Activated T-helper 1 cell treated with anti-CD3 and anti-CD28 coated beads, Interleukin-12 subunit alpha, Interleukin-12 subunit beta, Interleukin-2, Interleukin-4 antibody, amounts not matched to agents 30 ng/mL and 10 ng/mL and 1 ng/mL, durations not matched to agents 14 hours and 24 hours and 36 hours (primary cell): ENCODE results near the gene CLCA1. TPM values are rescaled to one million over a fixed set of nuclear protein-coding genes. Genes with fewer than 3 reads are reported as not detected.

Source experiments
- DNase-seq: peaks from one replicate; pipeline ENCODE4 v3.0.0; 2021; ENCODE audit warnings: low spot score
- H3K27ac Mint-ChIP-seq: one replicate; pipeline ENCODE4 v1.8.0; 2021; ENCODE audit warnings: mild to moderate bottlenecking, mixed read lengths
- H3K27me3 Mint-ChIP-seq: one replicate; pipeline ENCODE4 v1.8.0; 2022; ENCODE audit warnings: mild to moderate bottlenecking, moderate library complexity, mixed read lengths; ENCODE audit not compliant: insufficient read depth
- H3K36me3 Mint-ChIP-seq: one replicate; pipeline ENCODE4 v1.8.0; 2021; ENCODE audit warnings: low read depth, mixed read lengths
- H3K4me1 Mint-ChIP-seq: one replicate; pipeline ENCODE4 v1.8.0; 2021; ENCODE audit warnings: low read depth, mixed read lengths
- H3K4me3 Mint-ChIP-seq: one replicate; pipeline ENCODE4 v1.8.0; 2021; ENCODE audit warnings: mild to moderate bottlenecking, moderate library complexity, mixed read lengths
- H3K9me3 Mint-ChIP-seq: one replicate; pipeline ENCODE4 v1.8.0; 2021; ENCODE audit warnings: mixed read lengths
- intact Hi-C: fragments of 100-400 bp; cut with micrococcal nuclease; formaldehyde crosslinking; loops from one replicate; pipeline ENCODE4 v1.15.1; 2024
- total RNA-seq: library from RNA; stranded (reverse); gene quantifications from 2 replicates; pipeline ENCODE4 v1.2.3, GENCODE V29; 2022

The CLCA1 gene
- total RNA-seq, 1 donor from 2014 or later, result not detected

DNA sequence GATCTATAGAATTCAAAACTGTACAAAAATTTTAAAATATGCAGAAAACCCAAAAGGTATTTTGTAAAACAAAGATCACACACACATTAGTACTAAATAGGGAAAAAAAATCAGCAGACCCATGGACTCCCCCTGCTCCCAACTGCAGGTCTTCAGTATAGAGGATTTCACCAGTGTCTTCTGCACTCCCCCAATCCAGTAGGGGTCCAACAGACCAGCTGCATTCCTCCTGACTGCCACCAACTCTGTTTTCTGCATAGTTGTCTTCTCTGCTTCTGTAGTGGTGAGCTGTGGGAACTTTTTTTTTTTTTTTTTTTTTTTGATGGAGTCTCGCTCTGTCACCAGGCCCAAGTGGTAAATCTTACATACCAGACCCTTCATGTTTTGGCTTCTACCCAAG is 22.8 kb upstream of the CLCA1 start:
- intact Hi-C loops, result no loop called here
- DNase-seq, result no peak
- no peak overlapping the region for H3K27ac Mint-ChIP-seq
- H3K27me3 Mint-ChIP-seq, result peaks cover 16% of the 10 kb centered on the region
- H3K36me3 Mint-ChIP-seq, result no peaks in the 10 kb centered on the region
- no peaks in the 10 kb centered on the region for H3K9me3 Mint-ChIP-seq
- no peaks in the 10 kb centered on the region for H3K4me1 Mint-ChIP-seq
- no peak overlapping the region for H3K4me3 Mint-ChIP-seq

- no peak overlapping the region for H3K4me3 Mint-ChIP-seq
- peaks cover 16% of the 10 kb centered on the region for H3K27me3 Mint-ChIP-seq
- intact Hi-C loops, result no loop called here
- H3K36me3 Mint-ChIP-seq, result no peaks in the 10 kb centered on the region
- no peak for DNase-seq
- H3K4me1 Mint-ChIP-seq, result no peaks in the 10 kb centered on the region
- H3K27ac Mint-ChIP-seq, result no peak overlapping the region
- no peaks in the 10 kb centered on the region for H3K9me3 Mint-ChIP-seq
Observed at GRCh38 chr1:86447198-86447790, 21.4 kb upstream of the CLCA1 start.

DNA sequence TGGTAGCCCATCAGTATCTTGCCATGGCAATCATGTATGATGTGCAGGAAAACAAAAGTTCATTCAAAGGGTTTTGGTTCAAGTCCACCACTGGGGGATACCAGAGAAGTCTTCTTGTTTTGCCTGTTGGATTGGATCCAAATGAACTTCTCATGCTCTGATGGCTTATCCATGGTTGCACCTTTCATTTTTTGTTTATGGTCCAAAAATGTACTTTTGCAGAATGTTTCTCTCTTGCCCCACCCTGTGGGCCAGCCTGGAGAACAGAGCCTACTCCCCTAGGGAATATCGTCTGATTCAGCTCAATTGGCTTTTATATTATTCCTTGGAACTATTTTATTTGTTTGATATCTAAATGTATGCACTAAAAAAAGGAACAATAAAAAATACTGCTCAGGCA is 20.1 kb upstream of the CLCA1 start:
- Mint-ChIP-seq H3K4me1 (no peaks in the 10 kb centered on the region), H3K27me3 (peaks cover 18% of the 10 kb centered on the region), H3K9me3 (no peaks in the 10 kb centered on the region), H3K36me3 (no peaks in the 10 kb centered on the region), H3K27ac (no peak overlapping the region), H3K4me3 (no peak overlapping the region)
- DNase-seq, result no peak
- intact Hi-C loops, result no loop called here

- no peak overlapping the region for H3K4me3 Mint-ChIP-seq
- H3K27ac Mint-ChIP-seq, result no peak overlapping the region
- H3K27me3 Mint-ChIP-seq, result peaks cover 19% of the 10 kb centered on the region
- no peaks in the 10 kb centered on the region for H3K9me3 Mint-ChIP-seq
- H3K36me3 Mint-ChIP-seq, result no peaks in the 10 kb centered on the region
- intact Hi-C loops, result no loop called here
- no peaks in the 10 kb centered on the region for H3K4me1 Mint-ChIP-seq
- DNase-seq, result no peak
Observed at GRCh38 chr1:86449103-86449502, 19.6 kb upstream of the CLCA1 start.

DNA sequence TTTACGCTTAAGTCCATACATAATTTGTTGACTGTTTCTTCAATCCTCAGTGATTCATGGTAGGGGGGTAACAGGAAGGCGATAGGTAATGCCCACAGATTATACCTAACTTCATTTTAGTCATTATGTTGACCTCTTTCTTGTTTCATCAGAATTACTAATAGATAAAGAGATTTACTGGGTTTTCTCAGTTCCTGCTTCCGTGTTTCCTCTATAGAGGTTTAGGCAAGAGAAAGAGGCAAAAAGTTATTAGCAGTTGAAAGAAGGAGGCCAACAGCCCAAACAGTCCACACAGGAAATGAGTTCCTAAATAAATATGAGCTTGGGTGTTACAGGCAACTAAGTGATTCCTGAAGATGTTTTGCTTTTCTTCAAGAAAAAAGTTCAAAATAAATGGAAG is 17.9 kb upstream of the CLCA1 start:
- no peaks in the 10 kb centered on the region for H3K36me3 Mint-ChIP-seq
- H3K4me3 Mint-ChIP-seq, result no peak overlapping the region
- H3K27me3 Mint-ChIP-seq, result peaks cover 23% of the 10 kb centered on the region
- H3K4me1 Mint-ChIP-seq, result no peaks in the 10 kb centered on the region
- H3K27ac Mint-ChIP-seq, result no peak overlapping the region
- H3K9me3 Mint-ChIP-seq, result no peaks in the 10 kb centered on the region
- intact Hi-C loops, result no loop called here
- no peak for DNase-seq

GRCh38 chr1:86453664-86454063 is 15.1 kb upstream of the CLCA1 start:
- DNase-seq, result no peak
- Mint-ChIP-seq H3K4me1 (no peaks in the 10 kb centered on the region), H3K9me3 (no peaks in the 10 kb centered on the region), H3K36me3 (no peaks in the 10 kb centered on the region), H3K4me3 (no peak overlapping the region), H3K27me3 (peaks cover 24% of the 10 kb centered on the region), H3K27ac (no peak overlapping the region)
- intact Hi-C loops, result no loop called here

DNA sequence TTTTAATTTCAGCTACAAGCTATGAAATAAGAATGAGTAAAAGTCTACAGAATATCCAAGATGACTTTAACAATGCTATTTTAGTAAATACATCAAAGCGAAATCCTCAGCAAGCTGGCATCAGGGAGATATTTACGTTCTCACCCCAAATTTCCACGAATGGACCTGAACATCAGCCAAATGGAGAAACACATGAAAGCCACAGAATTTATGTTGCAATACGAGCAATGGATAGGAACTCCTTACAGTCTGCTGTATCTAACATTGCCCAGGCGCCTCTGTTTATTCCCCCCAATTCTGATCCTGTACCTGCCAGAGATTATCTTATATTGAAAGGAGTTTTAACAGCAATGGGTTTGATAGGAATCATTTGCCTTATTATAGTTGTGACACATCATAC is 13.7 kb upstream of the CLCA1 start:
- no peak overlapping the region for H3K27ac Mint-ChIP-seq
- DNase-seq, result no peak

GRCh38 chr1:86460998-86461397 is 7.7 kb upstream of the CLCA1 start:
- no peak for DNase-seq
- Mint-ChIP-seq H3K27me3 (peaks cover 21% of the 10 kb centered on the region), H3K9me3 (no peaks in the 10 kb centered on the region), H3K4me3 (no peak overlapping the region), H3K36me3 (no peaks in the 10 kb centered on the region), H3K27ac (no peak overlapping the region), H3K4me1 (no peaks in the 10 kb centered on the region)
- intact Hi-C loops, result no loop called here

More for the DNA sequence above, 13.7 kb upstream of the CLCA1 start:
- Mint-ChIP-seq H3K27me3 (peaks cover 24% of the 10 kb centered on the region), H3K4me1 (no peaks in the 10 kb centered on the region), H3K36me3 (no peaks in the 10 kb centered on the region), H3K9me3 (no peaks in the 10 kb centered on the region), H3K4me3 (no peak overlapping the region)
- intact Hi-C loops, result no loop called here

DNA sequence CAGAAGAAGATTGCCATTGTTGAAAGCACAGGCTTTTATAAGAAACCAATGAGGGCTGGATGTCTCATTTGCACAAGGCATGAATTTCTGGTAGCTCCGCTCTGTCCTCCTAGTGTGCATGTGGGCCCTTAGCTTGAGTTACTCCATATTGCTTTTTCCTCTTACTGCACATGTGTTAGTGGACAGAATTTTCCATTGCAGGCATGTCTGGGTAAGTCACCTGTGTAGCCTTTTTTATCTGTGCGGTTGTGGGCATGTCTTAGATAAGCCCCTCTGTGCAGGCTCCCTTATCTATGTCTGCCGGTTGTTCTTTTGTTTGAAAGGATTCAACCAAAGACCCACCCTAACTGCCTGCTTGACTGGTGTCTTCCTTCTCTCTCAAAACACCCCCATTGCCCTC is 7.2 kb upstream of the CLCA1 start:
- Mint-ChIP-seq H3K36me3 (no peaks in the 10 kb centered on the region), H3K4me1 (no peaks in the 10 kb centered on the region), H3K9me3 (no peaks in the 10 kb centered on the region), H3K27me3 (peaks cover 24% of the 10 kb centered on the region), H3K27ac (no peak overlapping the region), H3K4me3 (no peak overlapping the region)
- no peak for DNase-seq
- intact Hi-C loops, result no loop called here

DNA sequence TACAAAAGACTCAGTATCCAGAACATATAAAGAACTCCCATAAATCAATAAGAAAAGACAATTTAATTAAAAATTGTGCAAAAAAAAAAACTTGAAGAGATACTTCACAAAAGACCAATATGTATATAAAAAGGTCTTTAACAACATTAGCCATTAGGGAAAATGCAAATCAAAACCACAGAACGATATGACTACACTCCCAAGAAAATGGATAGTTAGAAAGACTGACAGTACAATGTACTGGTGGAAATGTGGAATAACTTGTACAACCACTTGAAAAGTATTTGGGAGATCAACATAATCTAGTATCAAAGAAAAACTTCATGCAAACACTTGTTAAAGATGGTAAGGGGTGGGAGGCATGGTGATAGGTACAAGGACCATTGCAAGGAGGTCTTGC is 3.9 kb upstream of the CLCA1 start:
- Mint-ChIP-seq H3K27ac (no peak overlapping the region), H3K27me3 (peaks cover 11% of the 10 kb centered on the region), H3K9me3 (no peaks in the 10 kb centered on the region), H3K4me3 (no peak overlapping the region), H3K36me3 (no peaks in the 10 kb centered on the region), H3K4me1 (no peaks in the 10 kb centered on the region)
- no peak for DNase-seq
- intact Hi-C loops, result no loop called here

DNA sequence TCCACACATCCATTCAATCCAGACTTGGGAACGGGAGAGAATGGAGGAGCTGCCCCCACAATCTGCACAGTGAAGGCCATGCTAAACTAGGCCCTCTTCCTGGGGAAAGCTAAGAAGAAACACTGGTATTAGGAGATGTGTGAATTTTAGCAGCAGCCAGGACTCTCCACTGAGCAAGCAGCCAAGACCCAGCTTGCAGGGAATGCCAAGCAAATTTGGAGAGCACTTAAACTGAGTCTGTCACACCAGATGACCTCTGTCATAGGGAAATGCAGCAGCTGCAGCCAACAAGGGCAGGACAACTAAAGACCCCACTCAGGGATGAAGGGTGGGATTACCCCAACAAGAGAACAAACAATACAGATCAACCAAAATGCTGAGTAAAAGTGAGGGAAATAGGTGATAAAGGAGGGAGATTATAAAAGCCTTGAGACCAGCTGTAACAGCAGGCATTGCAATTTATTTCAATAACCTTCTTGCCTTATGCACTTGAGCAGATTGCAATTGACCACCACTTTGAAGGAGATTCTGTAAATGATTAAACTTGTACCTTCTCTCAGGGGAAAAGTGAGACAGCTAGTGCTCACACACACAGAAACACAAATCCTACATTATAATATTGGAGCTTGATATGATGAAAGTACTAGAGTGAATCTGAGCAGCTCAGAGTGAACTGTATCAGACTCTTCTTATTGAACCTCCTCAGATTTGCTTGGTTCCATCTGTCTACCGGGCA is 2.5 kb upstream of the CLCA1 start:
- H3K36me3 Mint-ChIP-seq, result no peaks in the 10 kb centered on the region

GRCh38 chr1:86466986-86467385 is 1.7 kb upstream of the CLCA1 start:
- DNase-seq, result no peak
- Mint-ChIP-seq H3K4me3 (no peak overlapping the region), H3K27me3 (peaks cover 21% of the 10 kb centered on the region), H3K4me1 (no peaks in the 10 kb centered on the region), H3K36me3 (no peaks in the 10 kb centered on the region), H3K9me3 (no peaks in the 10 kb centered on the region), H3K27ac (no peak overlapping the region)
- intact Hi-C loops, result no loop called here

More for the DNA sequence above, 2.5 kb upstream of the CLCA1 start:
- Mint-ChIP-seq H3K27me3 (peaks cover 18% of the 10 kb centered on the region), H3K9me3 (no peaks in the 10 kb centered on the region), H3K27ac (no peak overlapping the region), H3K4me1 (no peaks in the 10 kb centered on the region), H3K4me3 (no peak overlapping the region)
- DNase-seq, result no peak
- intact Hi-C loops, result no loop called here

- DNase-seq, result no peak
- Mint-ChIP-seq H3K27ac (no peak overlapping the region), H3K27me3 (peaks cover 28% of the 10 kb centered on the region), H3K9me3 (no peaks in the 10 kb centered on the region), H3K4me1 (no peaks in the 10 kb centered on the region), H3K36me3 (no peaks in the 10 kb centered on the region), H3K4me3 (no peak overlapping the region)
- intact Hi-C loops, result no loop called here
Observed at GRCh38 chr1:86470859-86471258, 2.1 kb downstream of the CLCA1 start.

DNA sequence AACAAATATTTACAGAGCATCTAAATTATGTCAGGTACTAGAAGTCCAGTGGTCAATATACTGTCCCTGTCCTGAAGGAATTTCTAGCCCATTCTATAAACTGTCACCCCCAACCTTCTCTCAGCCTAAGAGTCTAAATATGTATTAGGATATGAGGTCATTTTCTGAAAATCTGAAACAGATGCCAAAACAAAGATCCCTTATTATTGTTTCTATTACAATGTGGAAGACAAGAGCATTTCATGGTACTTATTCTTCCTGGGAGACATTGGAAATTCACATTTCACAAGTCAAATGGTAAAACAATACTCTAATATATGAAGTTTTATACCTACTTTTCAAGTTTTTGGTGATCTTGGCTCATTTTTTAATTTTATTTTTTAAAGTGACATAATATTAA is 2.6 kb downstream of the CLCA1 start:
- no peak for DNase-seq
- no peak overlapping the region for H3K27ac Mint-ChIP-seq
- peaks cover 24% of the 10 kb centered on the region for H3K27me3 Mint-ChIP-seq
- intact Hi-C loops, result no loop called here
- no peaks in the 10 kb centered on the region for H3K4me1 Mint-ChIP-seq
- H3K36me3 Mint-ChIP-seq, result no peaks in the 10 kb centered on the region
- no peak overlapping the region for H3K4me3 Mint-ChIP-seq
- no peaks in the 10 kb centered on the region for H3K9me3 Mint-ChIP-seq
